IMR-90 (cell line): ENCODE data around the gene FERMT2. TPM values are rescaled to one million over a fixed set of nuclear protein-coding genes. Genes with fewer than 3 reads are reported as not detected.

ENCODE experiments used
- ATAC-seq: fragments of 200-7000 bp; cut with Tn5 transposase; 2 replicates; pipeline ENCODE4 v1.9.1; 2020; ENCODE audit warnings: low read depth, mild to moderate bottlenecking, moderate library complexity
- BruUV-seq: library from RNA; stranded (reverse); fragments of 400-500 nt; replicated peaks from 2 replicates; lab custom pipeline; 2021; lab: Mats Ljungman, UMichigan
- CTCF ChIA-PET: fragments of 300-600 bp; formaldehyde crosslinking; extraction: SDS; loops from one replicate; lab custom pipeline; 2021; ENCODE audit warnings: antibody characterized with exemption; lab: Yijun Ruan, JAX
- POLR2A ChIA-PET: fragments of 300-600 bp; sonication (Branson Sonifier 250); formaldehyde crosslinking; loops from one replicate; lab custom pipeline; 2022; ENCODE audit warnings: antibody characterized with exemption; ENCODE audit not compliant: unreplicated experiment; lab: Charles Lee
- DNase-seq: peaks from one replicate; pipeline ENCODE4 v3.0.0; 2013
- H2AFZ ChIP-seq: replicated peaks from 2 replicates; pipeline ENCODE3; 2013; ENCODE audit warnings: low read length, mild to moderate bottlenecking; ENCODE audit not compliant: poor library complexity
- H2AK5ac ChIP-seq: 2 replicates; pipeline ENCODE4 v1.6.1; 2013; ENCODE audit warnings: low read depth, low read length, inconsistent platforms
- H2AK9ac ChIP-seq: replicated peaks from 2 replicates; pipeline ENCODE3; 2013; ENCODE audit warnings: mild to moderate bottlenecking, low read depth, low read length, moderate library complexity; ENCODE audit not compliant: poor library complexity
- H2BK120ac ChIP-seq: 2 replicates; pipeline ENCODE4 v1.6.1; 2013; ENCODE audit warnings: low read depth, low read length, inconsistent platforms
- H2BK15ac ChIP-seq: 3 replicates; pipeline ENCODE4 v1.6.1; 2013; ENCODE audit warnings: low read depth, low read length, inconsistent platforms
- H2BK20ac ChIP-seq: 2 replicates; pipeline ENCODE4 v1.6.1; 2013; ENCODE audit warnings: low read depth, mild to moderate bottlenecking, inconsistent platforms, low read length, moderate library complexity
- H2BK5ac ChIP-seq: 2 replicates; pipeline ENCODE4 v1.6.1; 2013; ENCODE audit warnings: mild to moderate bottlenecking, low read depth, low read length, inconsistent platforms; ENCODE audit not compliant: poor library complexity, severe bottlenecking
- H3K14ac ChIP-seq: replicated peaks from 2 replicates; pipeline ENCODE4 v1.6.1; 2013; ENCODE audit warnings: low read depth, low read length, inconsistent platforms
- H3K18ac ChIP-seq: 2 replicates; pipeline ENCODE4 v1.6.1; 2013; ENCODE audit warnings: low read depth, low read length, control low read depth
- H3K23ac ChIP-seq: 2 replicates; pipeline ENCODE4 v1.6.1; 2013; ENCODE audit warnings: low read depth, low read length, inconsistent platforms
- H3K27ac ChIP-seq: 2 replicates; pipeline ENCODE4 v1.5.1; 2013; ENCODE audit warnings: mild to moderate bottlenecking, control low read depth, low read length; ENCODE audit not compliant: insufficient read depth
- H3K27me3 ChIP-seq: 2 replicates; pipeline ENCODE4 v1.6.1; 2013; ENCODE audit warnings: low read length; ENCODE audit not compliant: control insufficient read depth, insufficient read depth
- H3K36me3 ChIP-seq: 2 replicates; pipeline ENCODE4 v1.6.1; 2013; ENCODE audit warnings: low read length, mixed read lengths; ENCODE audit not compliant: control insufficient read depth, insufficient read depth
- H3K4ac ChIP-seq: 2 replicates; pipeline ENCODE4 v1.6.1; 2013; ENCODE audit warnings: low read depth, low read length, inconsistent platforms
- H3K4me1 ChIP-seq: 2 replicates; pipeline ENCODE4 v1.6.1; 2013; ENCODE audit warnings: low read length, mixed read lengths; ENCODE audit not compliant: control insufficient read depth, insufficient read depth
- H3K4me2 ChIP-seq: 2 replicates; pipeline ENCODE4 v1.6.1; 2013; ENCODE audit warnings: low read depth, mild to moderate bottlenecking, control low read depth, low read length, moderate library complexity
- H3K4me3 ChIP-seq: 2 replicates; pipeline ENCODE4 v1.5.1; 2013; ENCODE audit warnings: low read depth, mild to moderate bottlenecking, control low read depth, low read length, moderate library complexity; ENCODE audit not compliant: insufficient read depth
- H3K56ac ChIP-seq: 2 replicates; pipeline ENCODE4 v1.6.1; 2013; ENCODE audit warnings: low read length, inconsistent platforms; ENCODE audit not compliant: insufficient read depth; ENCODE audit errors: extremely low read depth
- H3K79me1 ChIP-seq, 2 experiments: 2 replicates each; pipeline ENCODE4 v1.6.1; 2013; ENCODE audit warnings: low read length in 2 of 2, inconsistent platforms in 1 of 2, low read depth in 1 of 2
- H3K9ac ChIP-seq: 2 replicates; pipeline ENCODE4 v1.6.1; 2013; ENCODE audit warnings: low read depth, low read length, control low read depth
- H3K9me1 ChIP-seq: 2 replicates; pipeline ENCODE4 v1.6.1; 2013; ENCODE audit warnings: low read length, inconsistent platforms; ENCODE audit not compliant: insufficient read depth
- H3K9me3 ChIP-seq: 2 replicates; pipeline ENCODE4 v1.6.1; 2013; ENCODE audit warnings: low read length; ENCODE audit not compliant: control insufficient read depth, insufficient read depth
- H4K20me1 ChIP-seq: 2 replicates; pipeline ENCODE4 v1.6.1; 2013; ENCODE audit warnings: low read length, inconsistent platforms; ENCODE audit not compliant: insufficient read depth
- H4K5ac ChIP-seq: 2 replicates; pipeline ENCODE4 v1.6.1; 2013; ENCODE audit warnings: mild to moderate bottlenecking, low read depth, low read length, control low read depth
- H4K8ac ChIP-seq, 2 experiments: 2 replicates each; pipeline ENCODE4 v1.6.1; 2013; ENCODE audit warnings: low read depth in 2 of 2, low read length in 2 of 2, control low read depth in 1 of 2, inconsistent platforms in 1 of 2
- H4K91ac ChIP-seq: 2 replicates; pipeline ENCODE4 v1.6.1; 2013; ENCODE audit warnings: low read depth, low read length, inconsistent platforms; ENCODE audit not compliant: insufficient read depth
- BHLHE40 ChIP-seq: fragments of 150-350 bp; IDR thresholded peaks from 2 replicates; pipeline ENCODE4 v1.6.1; 2016; ENCODE audit warnings: mild to moderate bottlenecking, low read depth, low read length
- CEBPB ChIP-seq: IDR thresholded peaks from 2 replicates; pipeline ENCODE4 v1.6.1; 2012; ENCODE audit warnings: low read depth, low read length, improper control_type of control experiment
- CHD1 ChIP-seq: IDR thresholded peaks from 2 replicates; pipeline ENCODE4 v1.6.1; 2012; ENCODE audit warnings: low read depth, low read length, improper control_type of control experiment
- CTCF ChIP-seq: conservative IDR thresholded peaks from 2 replicates; pipeline ENCODE4 v1.5.1; 2012; ENCODE audit warnings: mild to moderate bottlenecking, low read depth, low read length, improper control_type of control experiment
- ELK1 ChIP-seq: fragments of 150-350 bp; IDR thresholded peaks from 2 replicates; pipeline ENCODE4 v1.6.1; 2016; ENCODE audit warnings: low read depth, mild to moderate bottlenecking, low read length, moderate library complexity, borderline replicate concordance
- FOS ChIP-seq: fragments of 150-350 bp; IDR thresholded peaks from 2 replicates; pipeline ENCODE4 v1.6.1; 2016; ENCODE audit warnings: low read depth, low read length
- MAFK ChIP-seq: IDR thresholded peaks from 2 replicates; pipeline ENCODE4 v1.6.1; 2012; ENCODE audit warnings: low read depth, low read length, improper control_type of control experiment
- MAZ ChIP-seq: IDR thresholded peaks from 2 replicates; pipeline ENCODE4 v1.6.1; 2012; ENCODE audit warnings: low read depth, mild to moderate bottlenecking, low read length, improper control_type of control experiment, moderate library complexity, borderline replicate concordance
- MXI1 ChIP-seq: IDR thresholded peaks from 2 replicates; pipeline ENCODE4 v1.6.1; 2012; ENCODE audit warnings: low read depth, mild to moderate bottlenecking, low read length, moderate library complexity, borderline replicate concordance
- NFE2L2 ChIP-seq: fragments of 150-350 bp; IDR thresholded peaks from 2 replicates; pipeline ENCODE4 v1.6.1; 2016; ENCODE audit warnings: low read depth, mild to moderate bottlenecking, low read length
- POLR2A ChIP-seq: IDR thresholded peaks from 2 replicates; pipeline ENCODE4 v1.6.1; 2012; ENCODE audit warnings: mild to moderate bottlenecking, low read depth, low read length
- RAD21 ChIP-seq: IDR thresholded peaks from 2 replicates; pipeline ENCODE4 v1.6.1; 2012; ENCODE audit warnings: low read length, improper control_type of control experiment
- RCOR1 ChIP-seq: IDR thresholded peaks from 2 replicates; pipeline ENCODE4 v1.6.1; 2012; ENCODE audit warnings: mild to moderate bottlenecking, low read length, improper control_type of control experiment; ENCODE audit not compliant: insufficient replicate concordance
- RFX5 ChIP-seq: IDR thresholded peaks from 2 replicates; pipeline ENCODE4 v1.8.0; 2012; ENCODE audit warnings: low read depth, mild to moderate bottlenecking, low read length, moderate library complexity
- SMC3 ChIP-seq: fragments of 150-350 bp; IDR thresholded peaks from 2 replicates; pipeline ENCODE4 v1.6.1; 2016; ENCODE audit warnings: low read depth, mild to moderate bottlenecking, antibody characterized with exemption, low read length, moderate library complexity
- USF2 ChIP-seq: fragments of 150-350 bp; IDR thresholded peaks from 2 replicates; pipeline ENCODE4 v1.6.1; 2017; ENCODE audit warnings: mild to moderate bottlenecking, antibody characterized with exemption, low read length, low read depth
- WGBS, 2 experiments: methylation state at CpG; one replicate each; pipeline versions ENCODE4 v1.1.5 to v1.1.7; 2013; ENCODE audit warnings: missing lambda C conversion rate in 2 of 2; ENCODE audit not compliant: insufficient read length in 1 of 2; ENCODE audit errors: extremely low coverage in 2 of 2; 5-methylcytosine and 5-hydroxymethylcytosine counted together
- dilution Hi-C: fragments of 300-500 bp; cut with HindIII; formaldehyde crosslinking; loops from one replicate; pipeline ENCODE4 v1.14.3; 2018; ENCODE audit warnings: low sequenced_read_pairs; ENCODE audit not compliant: unreplicated experiment
- in situ Hi-C: fragments of 300-500 bp; cut with MboI; formaldehyde crosslinking; loops from 3 replicates; pipeline ENCODE4 v1.14.3; 2019; ENCODE audit warnings: low sequenced_read_pairs, inconsistent platforms, mixed read lengths
- intact Hi-C: fragments of 100-400 bp; cut with micrococcal nuclease; formaldehyde crosslinking; loops from 2 replicates; pipeline ENCODE4 v1.10.0; 2022
- polyA plus RNA-seq, 3 experiments: library from polyadenylated mRNA; depleted of rRNA; stranded (reverse); fragments of >200 nt; gene quantifications; 2 replicates each; pipeline ENCODE4 v1.2.3, GENCODE V29; 2012; ENCODE audit warnings: low replicate concordance in 1 of 3
- total RNA-seq: library from RNA; depleted of rRNA; stranded (reverse); fragments of >200 nt; gene quantifications from 2 replicates; pipeline ENCODE4 v1.2.3, GENCODE V29; 2012

The FERMT2 gene
- total and polyA plus RNA-seq, 2 of the 4 experiments (the other 2 are of a cell fraction), result 131 to 217 TPM

- no TSS peak for BruUV-seq
- in situ Hi-C loops, result no loop called here
Measured at GRCh38 chr14:52987042-52987441, 36.2 kb upstream of the FERMT2 start.

More at GRCh38 chr14:52987042-52987441, 36.2 kb upstream of the FERMT2 start:
- DNase-seq, result no peak
- TF ChIP-seq RFX5 (no peak), POLR2A (no peak), CHD1 (no peak), CEBPB (no peak), MXI1 (no peak), NFE2L2 (no peak), BHLHE40 (no peak), MAZ (no peak), RCOR1 (no peak), SMC3 (no peak), USF2 (no peak), MAFK (no peak), ELK1 (no peak), FOS (no peak), RAD21 (no peak), CTCF (no peak)
- ATAC-seq, result no peak
- no peak overlapping the region for H3K27ac ChIP-seq
- WGBS, 2 experiments, result no CpG with 5 or more reads among the region's 2 CpGs
- H3K9me1 ChIP-seq, result no peaks in the 10 kb centered on the region
- no peak overlapping the region for H2BK15ac ChIP-seq
- no peak overlapping the region for H3K9ac ChIP-seq
- H4K91ac ChIP-seq, result no peak overlapping the region
- POLR2A ChIA-PET, result no interaction called here
- no peaks in the 10 kb centered on the region for H3K27me3 ChIP-seq
- H2AK5ac ChIP-seq, result no peak overlapping the region
- no peak overlapping the region for H3K4me2 ChIP-seq
- no peaks in the 10 kb centered on the region for H3K4me1 ChIP-seq
- H3K4me3 ChIP-seq, result no peak overlapping the region
- H3K79me1 ChIP-seq, result no peaks in the 10 kb centered on the region
- no peaks in the 10 kb centered on the region for H3K9me3 ChIP-seq
- no peak overlapping the region for H2AFZ ChIP-seq
- no peak overlapping the region for H3K56ac ChIP-seq
- H4K5ac ChIP-seq, result no peak overlapping the region
- no peak overlapping the region for H2BK20ac ChIP-seq
- dilution Hi-C loops, result no loop called here
- no peaks in the 10 kb centered on the region for H3K36me3 ChIP-seq
- no peak overlapping the region for H4K8ac ChIP-seq
- no peak overlapping the region for H3K23ac ChIP-seq
- no peak overlapping the region for H2AK9ac ChIP-seq
- H2BK5ac ChIP-seq, result no peak overlapping the region
- no peaks in the 10 kb centered on the region for H4K20me1 ChIP-seq
- CTCF ChIA-PET, result no interaction called here
- H3K14ac ChIP-seq, result no peak overlapping the region
- H2BK120ac ChIP-seq, result no peak overlapping the region
- no peak overlapping the region for H3K4ac ChIP-seq
- H3K18ac ChIP-seq, result no peak overlapping the region
- intact Hi-C loops, result no loop called here
